GM10248 (cell line): ENCODE results near the gene GPC6.

Experiments
- CTCF ChIA-PET: fragments of 300-600 bp; sonication (Branson Sonifier 250); formaldehyde crosslinking; extraction: SDS; loops from one replicate; lab custom pipeline; 2021; ENCODE audit warnings: antibody characterized with exemption; lab: Yijun Ruan, JAX
- POLR2A ChIA-PET: fragments of 350-650 bp; sonication (Branson Sonifier 250); formaldehyde crosslinking; extraction: SDS; loops from one replicate; lab custom pipeline; 2020; ENCODE audit warnings: antibody characterized with exemption; lab: Yijun Ruan, JAX
- DNase-seq: peaks from one replicate; pipeline ENCODE4 v3.0.0; 2012; ENCODE audit errors: extremely low spot score
- TF ChIP-seq, protein P1 (sequence below): IDR thresholded peaks from 2 replicates; pipeline ENCODE4 v1.5.1; 2012; ENCODE audit warnings: mild to moderate bottlenecking, low read depth; ENCODE audit errors: extremely low read depth, missing control alignments, control extremely low read depth

The GPC6 gene

DNA sequence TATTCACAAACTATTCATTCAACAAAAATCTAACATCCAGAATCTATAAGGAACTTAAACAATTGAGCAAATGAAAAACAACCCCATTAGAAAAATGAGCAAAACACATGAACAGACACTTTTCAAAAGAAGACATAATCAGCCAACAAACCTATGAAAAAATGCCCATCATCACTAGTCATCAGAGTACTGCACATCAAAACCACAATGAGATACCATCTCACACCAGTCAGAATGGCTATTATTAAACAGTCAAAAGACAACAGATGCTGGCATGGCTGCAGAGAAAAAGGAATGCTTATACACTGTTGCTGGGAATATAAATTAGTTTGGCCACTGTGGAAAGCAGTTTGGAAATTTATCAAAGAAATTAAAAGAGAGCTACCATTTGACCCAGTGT, 487.6 kb downstream of the GPC6 start:
- POLR2A ChIA-PET, result no interaction called here

DNA sequence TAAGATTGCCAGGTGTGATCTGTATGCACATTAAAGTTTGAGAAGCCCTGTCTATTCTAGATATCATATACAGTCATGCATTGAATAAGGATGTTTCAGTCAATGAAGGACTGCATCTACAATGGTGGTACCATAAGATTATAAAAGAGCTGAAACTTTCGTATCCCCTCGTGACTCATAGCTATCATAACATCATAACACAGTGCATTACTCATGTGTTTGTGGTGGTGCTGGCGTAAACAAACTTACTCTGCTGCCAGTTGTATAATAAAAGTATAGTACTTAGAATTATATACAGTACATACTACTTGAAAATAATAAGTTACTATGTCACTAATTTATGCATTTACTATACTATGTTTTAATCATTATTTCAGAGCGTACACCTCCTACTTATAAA, 489.3 kb downstream of the GPC6 start:
- POLR2A ChIA-PET, result no interaction called here
- CTCF ChIA-PET, result interaction anchor here (1.2 kb wide), 1 partner anchor 9 kb away, joined by 4 read pairs; no protein-coding TSS in a partner anchor
- DNase-seq, result no peak
- TF ChIP-seq, protein P1, sequence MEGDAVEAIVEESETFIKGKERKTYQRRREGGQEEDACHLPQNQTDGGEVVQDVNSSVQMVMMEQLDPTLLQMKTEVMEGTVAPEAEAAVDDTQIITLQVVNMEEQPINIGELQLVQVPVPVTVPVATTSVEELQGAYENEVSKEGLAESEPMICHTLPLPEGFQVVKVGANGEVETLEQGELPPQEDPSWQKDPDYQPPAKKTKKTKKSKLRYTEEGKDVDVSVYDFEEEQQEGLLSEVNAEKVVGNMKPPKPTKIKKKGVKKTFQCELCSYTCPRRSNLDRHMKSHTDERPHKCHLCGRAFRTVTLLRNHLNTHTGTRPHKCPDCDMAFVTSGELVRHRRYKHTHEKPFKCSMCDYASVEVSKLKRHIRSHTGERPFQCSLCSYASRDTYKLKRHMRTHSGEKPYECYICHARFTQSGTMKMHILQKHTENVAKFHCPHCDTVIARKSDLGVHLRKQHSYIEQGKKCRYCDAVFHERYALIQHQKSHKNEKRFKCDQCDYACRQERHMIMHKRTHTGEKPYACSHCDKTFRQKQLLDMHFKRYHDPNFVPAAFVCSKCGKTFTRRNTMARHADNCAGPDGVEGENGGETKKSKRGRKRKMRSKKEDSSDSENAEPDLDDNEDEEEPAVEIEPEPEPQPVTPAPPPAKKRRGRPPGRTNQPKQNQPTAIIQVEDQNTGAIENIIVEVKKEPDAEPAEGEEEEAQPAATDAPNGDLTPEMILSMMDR, result no peak

More for the DNA sequence above, 487.6 kb downstream of the GPC6 start:
- CTCF ChIA-PET, result interaction anchor here (1.5 kb wide), 1 partner anchor 16 kb away, joined by 3 read pairs; no protein-coding TSS in a partner anchor
- no peak for DNase-seq
- TF ChIP-seq, protein P1, result no peak

DNA sequence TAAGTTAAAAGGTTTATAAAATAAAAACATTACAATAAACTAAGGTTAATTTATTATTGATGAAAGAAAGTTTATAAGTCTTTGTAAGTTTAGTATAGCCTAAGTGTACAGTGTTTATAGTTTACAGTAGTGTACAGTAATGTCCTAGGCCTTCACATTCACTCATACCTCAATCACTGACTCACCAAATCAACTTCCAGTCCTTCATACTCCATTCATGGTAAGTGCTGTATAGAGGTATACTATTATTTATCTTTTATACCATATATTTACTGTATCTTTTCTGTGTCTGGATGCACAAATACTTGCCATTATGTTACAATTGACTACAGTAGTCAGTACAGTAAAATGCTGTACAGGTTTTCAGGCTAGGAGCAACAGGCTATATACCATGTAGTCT, 490.0 kb downstream of the GPC6 start:
- DNase-seq, result no peak
- CTCF ChIA-PET, result no interaction called here
- TF ChIP-seq, protein P1, result no peak
- POLR2A ChIA-PET, result no interaction called here

DNA sequence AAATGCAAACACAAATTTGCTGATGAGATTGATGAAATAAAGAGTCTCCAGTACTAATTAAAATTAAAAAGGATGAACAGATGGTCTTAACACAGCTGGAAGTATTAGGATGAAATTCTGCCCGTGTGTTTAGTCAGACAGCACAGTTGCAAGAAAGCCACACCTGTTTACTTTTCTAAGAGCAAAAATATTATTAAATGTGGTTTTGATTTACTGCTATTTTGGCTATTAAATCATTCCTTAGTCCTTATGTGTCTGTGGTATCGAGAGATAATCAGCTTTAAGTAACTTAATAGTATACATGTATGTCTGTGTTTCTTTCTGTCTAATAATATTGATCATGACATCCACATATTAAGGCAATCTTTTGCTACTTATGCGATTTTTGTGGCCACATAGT, 494.9 kb downstream of the GPC6 start:
- TF ChIP-seq, protein P1, result no peak
- DNase-seq, result no peak
- POLR2A ChIA-PET, result no interaction called here
- CTCF ChIA-PET, result interaction anchor here (1.2 kb wide), 1 partner anchor 8 kb away, joined by 3 read pairs; no protein-coding TSS in a partner anchor

DNA sequence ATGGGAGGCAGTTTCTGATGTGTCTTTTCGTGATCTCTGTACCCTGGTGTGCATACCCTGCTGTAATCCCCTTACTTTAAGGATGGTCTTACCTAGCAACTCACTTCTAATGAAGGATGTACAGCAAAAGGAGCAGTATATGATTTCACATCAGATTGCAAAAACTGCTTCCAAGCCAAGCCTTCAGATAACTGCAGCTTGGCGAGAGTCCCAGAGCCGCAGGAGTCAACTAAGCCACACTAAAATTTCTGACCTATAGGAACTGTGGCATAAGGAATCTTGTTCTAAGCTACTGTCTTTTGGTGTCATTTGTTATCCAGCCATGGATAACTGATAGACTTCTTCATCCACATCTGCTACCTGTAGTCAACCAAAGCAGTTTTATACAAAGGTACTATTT, 496.7 kb downstream of the GPC6 start:
- ChIA-PET CTCF (interaction anchor here (1.3 kb wide), 1 partner anchor 11 kb away, joined by 3 read pairs; no protein-coding TSS in a partner anchor), POLR2A (no interaction called here)
- TF ChIP-seq, protein P1, result no peak
- DNase-seq, result no peak

DNA sequence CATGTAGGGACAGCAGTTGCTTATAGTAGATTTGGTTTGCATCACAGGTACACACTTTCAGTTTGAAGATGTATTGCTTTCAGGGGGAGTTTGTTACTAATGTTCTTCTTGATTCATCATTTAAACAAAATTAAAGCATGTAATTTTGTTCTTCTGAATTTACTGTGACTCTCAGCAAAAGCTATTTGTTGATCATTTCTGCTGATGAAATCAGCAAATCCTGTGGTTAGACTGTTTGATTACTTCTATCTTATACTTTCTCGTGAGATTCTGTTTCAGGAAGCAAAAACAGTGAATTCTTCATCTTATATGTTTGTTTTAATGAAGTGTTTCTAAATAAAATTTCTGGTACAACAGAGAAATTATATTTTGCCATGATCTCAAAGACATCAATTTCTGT, 497.6 kb downstream of the GPC6 start:
- ChIA-PET CTCF (interaction anchor here (1.3 kb wide), 1 partner anchor 10 kb away, joined by 3 read pairs; no protein-coding TSS in a partner anchor), POLR2A (no interaction called here)
- DNase-seq, result no peak
- TF ChIP-seq, protein P1, result no peak
